Measurements from ENCODE around the gene CYB5A. TPM values are rescaled to one million over a fixed set of nuclear protein-coding genes. Genes with fewer than 3 reads are reported as not detected.

CYB5A gene
- total and polyA plus RNA-seq, 2 of the 8 experiments (the other 6 are each of a cell fraction or from before 2014, with no cell fraction given): 154 to 195 TPM

DNA sequence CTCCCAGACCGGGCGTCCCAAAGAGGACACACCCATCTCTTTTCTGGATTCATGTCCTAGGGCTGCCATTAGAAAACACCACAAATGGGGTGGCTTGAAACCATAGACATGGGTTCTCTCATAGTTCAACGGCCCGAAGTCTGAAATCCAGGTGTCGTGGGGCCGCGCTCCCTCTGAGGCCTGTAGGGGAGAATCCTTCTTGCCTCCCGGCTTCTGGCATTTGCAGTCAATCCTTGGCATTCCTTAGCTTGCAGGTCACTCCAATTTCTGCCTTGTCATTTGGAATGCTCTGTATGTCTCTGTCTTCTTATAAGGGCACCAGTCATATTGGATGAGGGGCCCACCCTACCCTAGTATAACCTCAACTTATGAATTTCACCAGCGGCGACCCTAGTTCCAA, 65.1 kb downstream of the CYB5A start:
- WGBS, 2 experiments (ENCODE audit: extremely low coverage in 1 of 2, insufficient coverage in 1 of 2, insufficient read length in 1 of 2, insufficient replicate concordance in 2 of 2, low coverage in 1 of 2, low lambda C conversion rate in 2 of 2, missing lambda C conversion rate in 1 of 2): 86% methylated on average over 9 of the region's 10 CpGs; no CpG with 5 or more reads in 1 of the 2 experiments
- H3K56ac ChIP-seq (replicated peaks; ENCODE audit: insufficient read length, low read depth, low read length): no peak overlapping the region
- DNase-seq (ENCODE audit: low read depth in 1 of 2, low spot score in 2 of 2) (no peak), FAIRE-seq (no peak)
- H3K79me2 ChIP-seq (ENCODE audit: control insufficient read depth in 1 of 2, insufficient read depth in 2 of 2, low read length in 2 of 2): no peaks in the 10 kb centered on the region
- no peak overlapping the region for H4K91ac ChIP-seq (replicated peaks; ENCODE audit: insufficient read length, low read length)
- H3K14ac ChIP-seq (ENCODE audit: insufficient read length): no peak overlapping the region
- H3K4me3 ChIP-seq (ENCODE audit: extremely low read depth in 1 of 4, insufficient read depth in 2 of 4, low read depth in 3 of 4, low read length in 4 of 4): no peak overlapping the region
- no peak overlapping the region for H3K18ac ChIP-seq (ENCODE audit: extremely low read depth, low read length)
- H3K23me2 ChIP-seq (ENCODE audit: low read depth, low read length): no peaks in the 10 kb centered on the region
- H2BK5ac ChIP-seq (ENCODE audit: low read depth, low read length): no peak overlapping the region
- H2BK12ac ChIP-seq (ENCODE audit: low read depth, low read length): no peak overlapping the region
- H2BK20ac ChIP-seq (ENCODE audit: low read length): no peak overlapping the region
- no peak overlapping the region for H3K27ac ChIP-seq (ENCODE audit: low read depth, low read length)
- no peak overlapping the region for H4K8ac ChIP-seq (ENCODE audit: extremely low read depth, insufficient read depth, low read length)
- H3K23ac ChIP-seq (ENCODE audit: insufficient read length): no peak overlapping the region
- no peaks in the 10 kb centered on the region for H3K36me3 ChIP-seq (ENCODE audit: control insufficient read depth in 2 of 4, insufficient read depth in 4 of 4, low read length in 3 of 4)
- no peak overlapping the region for H3K4ac ChIP-seq (replicated peaks; ENCODE audit: insufficient read length, low read depth, low read length)
- ChIA-PET CTCF (ENCODE audit: partially characterized antibody) (no interaction called here), POLR2A (ENCODE audit: partially characterized antibody) (interaction anchor here (0.8 kb wide), 1 partner anchor 14 kb away, joined by 5 read pairs; no protein-coding TSS in a partner anchor)
- H3K4me1 ChIP-seq (replicated peaks in 1 of 4; ENCODE audit: control insufficient read depth in 3 of 4, insufficient read depth in 4 of 4, low read length in 3 of 4): no peaks in the 10 kb centered on the region
- H3K27me3 ChIP-seq (replicated peaks in 1 of 4; ENCODE audit: control insufficient read depth in 3 of 4, extremely low read depth in 1 of 4, insufficient read depth in 3 of 4, low read length in 3 of 4): no peaks in the 10 kb centered on the region
- no peaks in the 10 kb centered on the region for H4K20me1 ChIP-seq (replicated peaks in 1 of 2; ENCODE audit: control insufficient read depth in 1 of 2, insufficient read depth in 2 of 2, low read length in 2 of 2)
- no peak overlapping the region for H2AFZ ChIP-seq (ENCODE audit: low read length)
- TF ChIP-seq RBBP5 (IDR thresholded peaks at IDR 0.05; ENCODE audit: borderline replicate concordance, low read depth, low read length) (no peak), HDAC6 (IDR thresholded peaks at IDR 0.05; ENCODE audit: low read depth, low read length) (no peak), FOSL1 (IDR thresholded peaks at IDR 0.05; ENCODE audit: insufficient read depth, low read depth, low read length) (no peak), CHD1 (IDR thresholded peaks at IDR 0.05; ENCODE audit: low read depth, low read length) (no peak), RXRA (IDR thresholded peaks at IDR 0.05; ENCODE audit: insufficient read depth, low read depth, low read length) (no peak), SIRT6 (IDR thresholded peaks at IDR 0.05; ENCODE audit: low read length) (no peak), CBX5 (IDR thresholded peaks at IDR 0.05; ENCODE audit: low read depth, low read length) (no peak), KDM5A (IDR thresholded peaks at IDR 0.05; ENCODE audit: low read length) (no peak)
- no peak overlapping the region for H2AK5ac ChIP-seq (ENCODE audit: low read depth, low read length)
- no peak overlapping the region for H4K5ac ChIP-seq (ENCODE audit: insufficient read length, low read depth, low read length)
- H3K9me3 ChIP-seq (ENCODE audit: insufficient read depth in 2 of 2, low read depth in 1 of 2, low read length in 1 of 2): no peaks in the 10 kb centered on the region
- no peak overlapping the region for H2BK120ac ChIP-seq (replicated peaks; ENCODE audit: low read depth, low read length)
- no peaks in the 10 kb centered on the region for H3K79me1 ChIP-seq (ENCODE audit: low read depth, low read length)
- H3K9ac ChIP-seq (replicated peaks in 1 of 4; ENCODE audit: extremely low read depth in 1 of 4, low read depth in 3 of 4, low read length in 3 of 4): no peak overlapping the region
- no peak overlapping the region for H2BK15ac ChIP-seq (ENCODE audit: low read length)
- H3K4me2 ChIP-seq (ENCODE audit: insufficient read depth in 1 of 2, low read depth in 2 of 2, low read length in 2 of 2): no peak overlapping the region

All from H1 (cell line).